SK-N-SH (cell line): ENCODE results near the gene SFTPB.

ENCODE experiments used
- CTCF ChIP-seq: fragments of 200-600 bp; sonication (generic); IDR thresholded peaks from 2 replicates; pipeline ENCODE4 v1.6.1; 2017; ENCODE audit warnings: antibody characterized with exemption, mild to moderate bottlenecking, moderate library complexity
- GABPA ChIP-seq: IDR thresholded peaks from 2 replicates; pipeline ENCODE4 v1.4.0; 2012; ENCODE audit warnings: low read depth, mild to moderate bottlenecking
- JUND ChIP-seq: IDR thresholded peaks from 2 replicates; pipeline ENCODE4 v1.4.0; 2012
- SMC3 ChIP-seq: IDR thresholded peaks from 2 replicates; pipeline ENCODE4 v1.6.1; 2012; ENCODE audit warnings: low read depth, low read length, improper control_type of control experiment
- TF ChIP-seq, protein P1 (sequence below): fragments of 150-350 bp; IDR thresholded peaks from 2 replicates; pipeline ENCODE4 v1.6.1; 2016; ENCODE audit warnings: mild to moderate bottlenecking, low read depth, low read length

GRCh38 chr2:85713836-85714235 is 45.8 kb upstream of the SFTPB start:
- TF ChIP-seq CTCF (no peak), JUND (no peak), SMC3 (no peak), GABPA (no peak)
- TF ChIP-seq, protein P1, sequence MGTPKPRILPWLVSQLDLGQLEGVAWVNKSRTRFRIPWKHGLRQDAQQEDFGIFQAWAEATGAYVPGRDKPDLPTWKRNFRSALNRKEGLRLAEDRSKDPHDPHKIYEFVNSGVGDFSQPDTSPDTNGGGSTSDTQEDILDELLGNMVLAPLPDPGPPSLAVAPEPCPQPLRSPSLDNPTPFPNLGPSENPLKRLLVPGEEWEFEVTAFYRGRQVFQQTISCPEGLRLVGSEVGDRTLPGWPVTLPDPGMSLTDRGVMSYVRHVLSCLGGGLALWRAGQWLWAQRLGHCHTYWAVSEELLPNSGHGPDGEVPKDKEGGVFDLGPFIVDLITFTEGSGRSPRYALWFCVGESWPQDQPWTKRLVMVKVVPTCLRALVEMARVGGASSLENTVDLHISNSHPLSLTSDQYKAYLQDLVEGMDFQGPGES: no peak
